Stomach (tissue), 9 donors: Measurements from ENCODE around the gene BMP2. TPM values are rescaled to one million over a fixed set of nuclear protein-coding genes. Genes with fewer than 3 reads are reported as not detected.

ENCODE experiments used
- DNase-seq, 2 donors: peaks; one replicate each; pipeline versions ENCODE4 v3.0.0 to v3.0.0-alpha.2; 2013 to 2019
- H3K27ac ChIP-seq, 5 donors: fragments of 200-600 bp in 4 of 5; sonication (generic) in 4 of 5; one replicate each; pipeline ENCODE4 v1.5.1; 2013 to 2019; ENCODE audit warnings: mild to moderate bottlenecking in 1 of 5, moderate library complexity in 1 of 5
- H3K27me3 ChIP-seq, 3 donors: fragments of 200-600 bp; sonication (generic); one replicate each; pipeline ENCODE4 v1.5.1; 2017 to 2019; ENCODE audit warnings: mixed run types in 1 of 3
- H3K36me3 ChIP-seq, 4 donors: fragments of 200-600 bp; sonication (generic); 1 replicate in 3 of 4; 2 replicates in 1 of 4; pipeline ENCODE4 v1.5.1; 2016 to 2019
- H3K4me1 ChIP-seq, 4 donors: fragments of 200-600 bp; sonication (generic); one replicate each; pipeline ENCODE4 v1.5.1; 2016 to 2019
- H3K4me3 ChIP-seq, 4 donors: fragments of 200-600 bp; sonication (generic) in 3 of 4; one replicate each; pipeline ENCODE4 v1.5.1; 2016 to 2019; ENCODE audit warnings: mild to moderate bottlenecking in 1 of 4
- H3K9me3 ChIP-seq, 4 donors: fragments of 200-600 bp; sonication (generic); one replicate each; pipeline ENCODE4 v1.5.1; 2016 to 2019
- EP300 ChIP-seq: sonication (generic); formaldehyde crosslinking; IDR thresholded peaks from one replicate; pipeline ENCODE4 v1.6.1; 2017; ENCODE audit warnings: antibody characterized with exemption
- POLR2A ChIP-seq, 4 donors: fragments of 450-650 bp; IDR thresholded peaks; one replicate each; pipeline ENCODE4 v1.6.1; 2016; ENCODE audit warnings: antibody characterized with exemption in 4 of 4, control low read depth in 2 of 4, mild to moderate bottlenecking in 1 of 4, moderate library complexity in 1 of 4
- POLR2AphosphoS5 ChIP-seq, 3 donors: sonication (generic); formaldehyde crosslinking; IDR thresholded peaks; one replicate each; pipeline ENCODE4 v1.6.1; 2016; ENCODE audit warnings: antibody characterized with exemption in 3 of 3
- WGBS, 5 donors: extraction: QIAGEN DNeasy Blood & Tissue Kit in 3 of 5; methylation state at CpG; one replicate each; pipeline versions ENCODE4 v1.1.5 to v1.1.7; 2013 to 2018; 5-methylcytosine and 5-hydroxymethylcytosine counted together
- intact Hi-C: fragments of 100-400 bp; cut with DNase I; formaldehyde crosslinking; loops from one replicate; pipeline ENCODE4 v1.15.1; 2023; ENCODE audit warnings: low total_unique reads
- polyA plus RNA-seq, 3 donors: library from polyadenylated mRNA; stranded (reverse); fragments of 200-250 nt; gene quantifications; one replicate each; pipeline ENCODE4 v1.2.3, GENCODE V29; 2013
- total RNA-seq, 5 donors: library from RNA; depleted of rRNA; stranded (reverse); fragments of >200 nt; gene quantifications; one replicate each; pipeline versions ENCODE4 v1.1.0 to v1.2.3, GENCODE V29; 2014 to 2016
- TF ChIP-seq, protein P1 (sequence below), 7 experiments: fragments of 450-650 bp in 4 of 7; fragments of 200-600 bp in 3 of 7; sonication (generic) in 3 of 7; IDR thresholded peaks; one replicate each; pipeline ENCODE4 v1.5.1; 2016 to 2019; ENCODE audit warnings: antibody characterized with exemption in 7 of 7, control low read depth in 2 of 7, mild to moderate bottlenecking in 1 of 7
- donor health status: healthy with polysubstance abuse.
- donor health status: Bipolar disorder and iron deficiency.
- donor health status: healthy.

Gene BMP2
- total and polyA plus RNA-seq, 8 donors, result 1.2 to 57.9 (median 19.5) TPM

DNA sequence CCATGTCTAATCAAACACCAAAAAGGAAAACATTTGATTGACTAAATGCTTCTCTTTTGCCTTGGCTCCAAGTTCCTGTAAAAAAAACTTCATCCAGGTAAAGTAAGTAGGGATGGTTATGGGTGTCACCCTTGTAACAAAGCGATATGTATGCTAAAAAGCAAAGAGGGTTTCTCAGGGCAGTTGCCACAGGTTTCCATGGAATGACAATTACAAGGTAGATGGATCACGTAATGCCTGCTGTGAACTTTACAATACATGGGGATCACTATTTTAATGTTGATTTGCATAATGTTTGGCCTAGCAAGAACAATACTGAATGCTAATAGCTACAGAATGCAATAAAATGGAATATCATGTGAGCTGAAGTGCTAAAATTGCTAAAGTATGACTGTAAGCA, 2.9 kb upstream of the BMP2 start:
- intact Hi-C loops, result no loop called here
- no peaks in the 10 kb centered on the region for H3K9me3 ChIP-seq
- H3K4me3 ChIP-seq, result no peak overlapping the region
- no peak overlapping the region for H3K27ac ChIP-seq
- H3K27me3 ChIP-seq, result peaks cover 0 to 19% (median 0%) of the 10 kb centered on the region in 3 donors
- no peak for TF ChIP-seq POLR2A (IDR thresholded peaks at IDR 0.05)
- H3K36me3 ChIP-seq, result no peaks in the 10 kb centered on the region
- DNase-seq, result no peak
- peaks cover 10 to 33% (median 21%) of the 10 kb centered on the region in 4 donors for H3K4me1 ChIP-seq
- 90 to 96% (median 93%) methylated on average over 2 of the region's 2 CpGs for WGBS, 5 donors

DNA sequence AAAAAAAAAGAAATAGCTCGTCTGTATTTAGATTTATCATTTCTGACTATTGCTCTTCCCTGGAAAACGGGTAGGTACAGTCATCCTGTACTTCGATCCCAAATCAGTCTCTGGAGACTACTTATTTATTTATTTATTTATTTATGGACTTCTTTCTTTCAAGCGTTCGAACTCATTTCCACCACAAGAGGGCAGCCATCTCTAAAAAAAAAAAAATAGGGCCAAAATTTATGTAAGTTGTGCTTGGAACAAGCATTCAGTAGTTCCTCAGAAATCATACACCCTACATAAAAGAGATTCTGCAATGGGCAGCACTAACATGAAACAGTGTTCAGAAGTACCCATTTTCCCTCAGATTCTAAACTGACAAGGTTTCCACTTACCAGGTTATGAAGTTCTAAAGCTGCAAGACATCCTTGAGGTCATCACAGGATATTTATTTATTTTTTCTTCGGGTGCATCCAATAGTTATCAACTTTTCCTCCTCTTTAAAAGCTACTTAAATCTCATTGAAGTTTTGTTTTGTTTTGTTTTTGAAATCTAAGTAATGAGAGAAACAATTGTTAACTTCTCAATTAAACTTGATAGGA, 1.9 kb upstream of the BMP2 start:
- H3K4me1 ChIP-seq, result peaks cover 10 to 41% (median 29%) of the 10 kb centered on the region in 4 donors
- 9 to 11% (median 10%) methylated on average over 6 of the region's 6 CpGs for WGBS, 5 donors
- intact Hi-C loops, result no loop called here
- H3K36me3 ChIP-seq, result no peaks in the 10 kb centered on the region
- peak in 1 of 2 donors; percentile 82 for DNase-seq
- peak overlapping the region in 2 of 5 donors; percentile 76 to 89 for H3K27ac ChIP-seq
- TF ChIP-seq POLR2A (IDR thresholded peaks at IDR 0.05), result no peak
- TF ChIP-seq, protein P1, sequence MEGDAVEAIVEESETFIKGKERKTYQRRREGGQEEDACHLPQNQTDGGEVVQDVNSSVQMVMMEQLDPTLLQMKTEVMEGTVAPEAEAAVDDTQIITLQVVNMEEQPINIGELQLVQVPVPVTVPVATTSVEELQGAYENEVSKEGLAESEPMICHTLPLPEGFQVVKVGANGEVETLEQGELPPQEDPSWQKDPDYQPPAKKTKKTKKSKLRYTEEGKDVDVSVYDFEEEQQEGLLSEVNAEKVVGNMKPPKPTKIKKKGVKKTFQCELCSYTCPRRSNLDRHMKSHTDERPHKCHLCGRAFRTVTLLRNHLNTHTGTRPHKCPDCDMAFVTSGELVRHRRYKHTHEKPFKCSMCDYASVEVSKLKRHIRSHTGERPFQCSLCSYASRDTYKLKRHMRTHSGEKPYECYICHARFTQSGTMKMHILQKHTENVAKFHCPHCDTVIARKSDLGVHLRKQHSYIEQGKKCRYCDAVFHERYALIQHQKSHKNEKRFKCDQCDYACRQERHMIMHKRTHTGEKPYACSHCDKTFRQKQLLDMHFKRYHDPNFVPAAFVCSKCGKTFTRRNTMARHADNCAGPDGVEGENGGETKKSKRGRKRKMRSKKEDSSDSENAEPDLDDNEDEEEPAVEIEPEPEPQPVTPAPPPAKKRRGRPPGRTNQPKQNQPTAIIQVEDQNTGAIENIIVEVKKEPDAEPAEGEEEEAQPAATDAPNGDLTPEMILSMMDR (IDR thresholded peaks at IDR 0.05), result peak in 5 of 7 experiments; percentile 25 to 69 (median 37)
- peaks cover 0 to 27% (median 0%) of the 10 kb centered on the region in 3 donors for H3K27me3 ChIP-seq
- no peak overlapping the region for H3K4me3 ChIP-seq
- H3K9me3 ChIP-seq, result no peaks in the 10 kb centered on the region

DNA sequence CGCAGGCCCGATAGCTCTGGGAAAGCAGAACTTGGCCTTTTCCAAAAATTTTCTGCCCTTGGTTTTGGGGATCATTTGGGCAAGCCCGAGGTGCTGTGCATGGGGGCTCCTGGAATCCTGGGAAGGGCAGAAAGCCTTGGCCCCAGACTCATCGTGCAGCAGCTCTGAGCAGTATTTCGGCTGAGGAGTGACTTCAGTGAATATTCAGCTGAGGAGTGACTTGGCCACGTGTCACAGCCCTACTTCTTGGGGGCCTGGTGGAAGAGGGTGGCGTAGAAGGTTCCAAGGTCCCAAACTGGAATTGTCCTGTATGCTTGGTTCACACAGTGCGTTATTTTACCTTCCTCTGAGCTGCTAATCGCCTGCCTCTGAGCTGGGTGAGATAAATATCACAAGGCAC, 1.1 kb upstream of the BMP2 start:
- DNase-seq, result no peak
- Histone ChIP-seq H3K4me3 (peak overlapping the region in 2 of 4 donors; percentile 6 to 80), H3K27me3 (peaks cover 0 to 27% (median 0%) of the 10 kb centered on the region in 3 donors), H3K9me3 (no peaks in the 10 kb centered on the region), H3K4me1 (peaks cover 10 to 48% (median 31%) of the 10 kb centered on the region in 4 donors), H3K27ac (peak overlapping the region; percentile 17 to 89 (median 65)), H3K36me3 (no peaks in the 10 kb centered on the region)
- intact Hi-C loops, result no loop called here
- 47 to 66% (median 56%) methylated on average over 9 of the region's 9 CpGs for WGBS, 5 donors
- TF ChIP-seq, protein P1 (IDR thresholded peaks at IDR 0.05), result no peak
- TF ChIP-seq EP300 (no peak), POLR2A (IDR thresholded peaks at IDR 0.05) (no peak), POLR2AphosphoS5 (IDR thresholded peaks at IDR 0.05) (no peak)

DNA sequence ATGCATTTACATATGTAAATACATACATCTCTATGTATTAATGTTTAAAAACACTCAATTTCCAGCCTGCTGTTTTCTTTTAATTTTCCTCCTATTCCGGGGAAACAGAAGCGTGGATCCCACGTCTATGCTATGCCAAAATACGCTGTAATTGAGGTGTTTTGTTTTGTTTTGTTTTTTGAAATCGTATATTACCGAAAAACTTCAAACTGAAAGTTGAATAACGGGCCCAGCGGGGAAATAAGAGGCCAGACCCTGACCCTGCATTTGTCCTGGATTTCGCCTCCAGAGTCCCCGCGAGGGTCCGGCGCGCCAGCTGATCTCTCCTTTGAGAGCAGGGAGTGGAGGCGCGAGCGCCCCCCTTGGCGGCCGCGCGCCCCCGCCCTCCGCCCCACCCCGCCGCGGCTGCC, 355 bp upstream of the BMP2 start:
- intact Hi-C loops, result no loop called here
- Histone ChIP-seq H3K4me1 (peaks cover 10 to 51% (median 32%) of the 10 kb centered on the region in 4 donors), H3K36me3 (no peaks in the 10 kb centered on the region), H3K27me3 (peaks cover 0 to 27% (median 0%) of the 10 kb centered on the region in 3 donors), H3K9me3 (no peaks in the 10 kb centered on the region), H3K27ac (peak overlapping the region; percentile 69 to 90 (median 89)), H3K4me3 (peak overlapping the region; percentile 70 to 88 (median 81))
- no peak for TF ChIP-seq POLR2AphosphoS5 (IDR thresholded peaks at IDR 0.05)
- no peak for TF ChIP-seq EP300
- no peak for TF ChIP-seq POLR2A (IDR thresholded peaks at IDR 0.05)
- TF ChIP-seq, protein P1 (IDR thresholded peaks at IDR 0.05), result no peak
- 2 to 5% (median 3%) methylated on average over 16 to 26 of the region's 26 CpGs for WGBS, 5 donors
- DNase-seq, result no peak
